ENCODE data around the gene KIN. TPM values are rescaled to one million over a fixed set of nuclear protein-coding genes. Genes with fewer than 3 reads are reported as not detected.

KIN gene
- total RNA-seq, 1 experiment from 2014 or later, result 23.4 TPM

DNA sequence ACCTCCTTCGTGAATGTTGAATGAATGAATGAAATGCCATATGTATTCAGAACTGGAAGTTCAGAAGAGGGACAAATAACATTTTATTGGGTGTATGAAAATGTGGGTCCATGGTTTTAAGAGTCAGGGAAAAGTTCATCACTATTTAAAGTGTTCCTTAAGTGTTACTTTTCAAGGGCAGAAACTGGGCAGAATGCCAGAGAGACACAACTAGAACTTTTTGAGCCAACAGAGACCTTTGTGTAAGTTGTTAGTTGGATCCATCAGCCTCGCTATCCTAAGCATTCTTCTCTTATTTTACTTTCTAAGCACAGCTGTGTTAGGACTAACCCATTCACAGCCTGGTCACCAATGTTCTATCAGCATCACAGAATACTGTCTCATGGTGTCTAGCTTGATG lies 16.9 kb upstream of the KIN start:
- Histone ChIP-seq H3K27ac (ENCODE audit: insufficient read length, low read depth, low read length) (no peak overlapping the region), H3K23me2 (ENCODE audit: insufficient read length, low read depth, low read length, poor library complexity, severe bottlenecking) (no peaks in the 10 kb centered on the region), H3T11ph (ENCODE audit: low read length) (no peak overlapping the region), H3K79me2 (ENCODE audit: insufficient read depth, low read length) (no peaks in the 10 kb centered on the region), H4K5ac (ENCODE audit: insufficient read length, low read depth, low read length) (no peak overlapping the region), H2BK20ac (ENCODE audit: low read depth, low read length, poor library complexity, severe bottlenecking) (no peak overlapping the region), H2BK12ac (ENCODE audit: insufficient read length, low read depth, low read length) (no peak overlapping the region), H3K9ac (ENCODE audit: extremely low read depth, insufficient read length, low read length) (no peak overlapping the region), H3K9me3 (ENCODE audit: control insufficient read depth, low read depth, low read length) (no peaks in the 10 kb centered on the region), H3K79me1 (ENCODE audit: insufficient read depth, low read depth, low read length, poor library complexity, severe bottlenecking) (no peaks in the 10 kb centered on the region), H2AFZ (ENCODE audit: low read length) (no peak overlapping the region), H2BK15ac (ENCODE audit: low read depth, low read length) (no peak overlapping the region), H3K56ac (ENCODE audit: insufficient read length, low read depth, low read length) (no peak overlapping the region), H3K14ac (ENCODE audit: insufficient read depth, low read length) (no peak overlapping the region), H3K23ac (ENCODE audit: insufficient read length, low read depth, low read length) (no peak overlapping the region), H3K27me3 (ENCODE audit: insufficient read depth, low read length) (no peaks in the 10 kb centered on the region), H4K20me1 (ENCODE audit: control insufficient read depth, insufficient read depth, insufficient read length) (no peaks in the 10 kb centered on the region), H2BK120ac (ENCODE audit: low read depth, low read length, poor library complexity, severe bottlenecking) (no peak overlapping the region), H3K4me1 (ENCODE audit: insufficient read depth, low read length) (no peaks in the 10 kb centered on the region), H2BK5ac (ENCODE audit: insufficient read length, low read length) (no peak overlapping the region), H3K4me2 (ENCODE audit: insufficient read depth, insufficient read length, low read length) (no peak overlapping the region), H3K4ac (ENCODE audit: low read depth, low read length) (no peak overlapping the region), H2AK5ac (ENCODE audit: insufficient read length, low read length) (no peak overlapping the region), H3K18ac (ENCODE audit: insufficient read length, low read depth, low read length) (no peak overlapping the region), H4K91ac (ENCODE audit: insufficient read length, low read depth, low read length) (no peak overlapping the region), H4K8ac (replicated peaks; ENCODE audit: insufficient read length, low read depth, low read length) (no peak overlapping the region)
- Mint-ChIP-seq H3K9me3 (no peaks in the 10 kb centered on the region), H3K36me3 (ENCODE audit: insufficient read depth in 1 of 3, low read depth in 3 of 3) (peaks cover 33 to 72% (median 63%) of the 10 kb centered on the region in 3 experiments; a peak in 6 of 7 replicates), H3K4me3 (no peak overlapping the region), H3K27me3 (ENCODE audit: low read depth) (no peaks in the 10 kb centered on the region), H3K27ac (no peak overlapping the region), H3K4me1 (no peaks in the 10 kb centered on the region)
- TF ChIP-seq, protein P1, sequence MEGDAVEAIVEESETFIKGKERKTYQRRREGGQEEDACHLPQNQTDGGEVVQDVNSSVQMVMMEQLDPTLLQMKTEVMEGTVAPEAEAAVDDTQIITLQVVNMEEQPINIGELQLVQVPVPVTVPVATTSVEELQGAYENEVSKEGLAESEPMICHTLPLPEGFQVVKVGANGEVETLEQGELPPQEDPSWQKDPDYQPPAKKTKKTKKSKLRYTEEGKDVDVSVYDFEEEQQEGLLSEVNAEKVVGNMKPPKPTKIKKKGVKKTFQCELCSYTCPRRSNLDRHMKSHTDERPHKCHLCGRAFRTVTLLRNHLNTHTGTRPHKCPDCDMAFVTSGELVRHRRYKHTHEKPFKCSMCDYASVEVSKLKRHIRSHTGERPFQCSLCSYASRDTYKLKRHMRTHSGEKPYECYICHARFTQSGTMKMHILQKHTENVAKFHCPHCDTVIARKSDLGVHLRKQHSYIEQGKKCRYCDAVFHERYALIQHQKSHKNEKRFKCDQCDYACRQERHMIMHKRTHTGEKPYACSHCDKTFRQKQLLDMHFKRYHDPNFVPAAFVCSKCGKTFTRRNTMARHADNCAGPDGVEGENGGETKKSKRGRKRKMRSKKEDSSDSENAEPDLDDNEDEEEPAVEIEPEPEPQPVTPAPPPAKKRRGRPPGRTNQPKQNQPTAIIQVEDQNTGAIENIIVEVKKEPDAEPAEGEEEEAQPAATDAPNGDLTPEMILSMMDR (conservative IDR thresholded peaks at IDR 0.05), result no peak
- DNase-seq, result no peak
- WGBS (ENCODE audit: extremely low coverage, insufficient read length, low lambda C conversion rate), result no CpG with 5 or more reads among the region's 2 CpGs
